ENCODE results near the gene LCAT. TPM values are rescaled to one million over a fixed set of nuclear protein-coding genes. Genes with fewer than 3 reads are reported as not detected.

The LCAT gene
- total and polyA plus RNA-seq, 8 donors: 10.1 to 20.7 (median 17.6) TPM

GRCh38 chr16:67923414-67924116 lies 20.4 kb downstream of the LCAT start:
- Histone ChIP-seq H3K27ac (no peak overlapping the region), H3K36me3 (peaks cover 25 to 68% (median 50%) of the 10 kb centered on the region in 4 donors), H3K4me3 (no peak overlapping the region), H3K27me3 (no peaks in the 10 kb centered on the region), H3K4me1 (peaks cover 12 to 45% (median 18%) of the 10 kb centered on the region in 4 donors), H3K9me3 (no peaks in the 10 kb centered on the region)
- intact Hi-C loops (cut with DNase I; ENCODE audit: low total_unique reads): no loop called here
- 59 to 83% (median 73%) methylated on average over 9 to 10 of the region's 10 CpGs for WGBS, 5 donors
- no peak for TF ChIP-seq POLR2AphosphoS5 (IDR thresholded peaks at IDR 0.05)
- no peak for TF ChIP-seq CTCF (IDR thresholded peaks at IDR 0.05)
- no peak for TF ChIP-seq EP300 (IDR thresholded peaks at IDR 0.05)
- no peak for TF ChIP-seq POLR2A (IDR thresholded peaks at IDR 0.05)
- no peak for DNase-seq

- 72 to 79% (median 74%) methylated on average over 7 to 8 of the region's 8 CpGs for WGBS, 5 donors
- H3K4me1 ChIP-seq: peaks cover 12 to 44% (median 21%) of the 10 kb centered on the region in 4 donors
- H3K36me3 ChIP-seq: peaks cover 22 to 66% (median 49%) of the 10 kb centered on the region in 4 donors
- no peak for TF ChIP-seq EP300 (IDR thresholded peaks at IDR 0.05)
- TF ChIP-seq POLR2AphosphoS5 (IDR thresholded peaks at IDR 0.05): no peak
- TF ChIP-seq POLR2A (IDR thresholded peaks at IDR 0.05): no peak
- TF ChIP-seq CTCF (IDR thresholded peaks at IDR 0.05): no peak
- H3K27ac ChIP-seq: no peak overlapping the region
- no peaks in the 10 kb centered on the region for H3K27me3 ChIP-seq
- intact Hi-C loops (cut with DNase I; ENCODE audit: low total_unique reads): no loop called here
- no peaks in the 10 kb centered on the region for H3K9me3 ChIP-seq
- no peak for DNase-seq
- H3K4me3 ChIP-seq: no peak overlapping the region
These were observed 21.2 kb downstream of the LCAT start for GRCh38 chr16:67922740-67923139.

DNA sequence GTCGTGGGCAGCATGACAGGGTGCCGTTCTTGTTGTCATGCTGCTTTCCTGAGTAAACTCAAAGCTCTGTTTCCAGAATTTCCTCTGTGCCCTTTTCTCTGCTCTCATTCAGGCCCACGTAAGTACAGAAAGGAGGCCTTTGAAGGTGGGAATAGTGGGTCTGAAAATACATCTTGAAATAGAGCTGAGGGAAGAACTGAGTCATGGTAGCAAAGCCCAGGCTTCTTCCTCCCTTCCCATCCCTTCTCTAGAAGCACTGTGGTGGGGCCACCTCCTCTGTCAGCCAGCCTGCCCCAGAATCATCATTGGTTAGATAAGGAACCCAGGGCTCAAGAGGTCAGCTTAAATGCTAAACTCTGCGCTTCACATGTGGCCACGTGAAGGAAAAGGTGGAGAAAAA lies 21.7 kb downstream of the LCAT start:
- peaks cover 18 to 66% (median 49%) of the 10 kb centered on the region in 4 donors for H3K36me3 ChIP-seq
- H3K9me3 ChIP-seq: no peaks in the 10 kb centered on the region
- H3K27me3 ChIP-seq: no peaks in the 10 kb centered on the region
- no peak overlapping the region for H3K27ac ChIP-seq
- peaks cover 12 to 49% (median 26%) of the 10 kb centered on the region in 4 donors for H3K4me1 ChIP-seq
- WGBS, 5 donors: 66 to 78% (median 69%) methylated on average over 5 of the region's 5 CpGs
- no peak for DNase-seq
- TF ChIP-seq CTCF (IDR thresholded peaks at IDR 0.05) (no peak), EP300 (IDR thresholded peaks at IDR 0.05) (no peak), POLR2AphosphoS5 (IDR thresholded peaks at IDR 0.05) (no peak), POLR2A (IDR thresholded peaks at IDR 0.05) (no peak)
- H3K4me3 ChIP-seq: no peak overlapping the region
- intact Hi-C loops (cut with DNase I; ENCODE audit: low total_unique reads): no loop called here

DNA sequence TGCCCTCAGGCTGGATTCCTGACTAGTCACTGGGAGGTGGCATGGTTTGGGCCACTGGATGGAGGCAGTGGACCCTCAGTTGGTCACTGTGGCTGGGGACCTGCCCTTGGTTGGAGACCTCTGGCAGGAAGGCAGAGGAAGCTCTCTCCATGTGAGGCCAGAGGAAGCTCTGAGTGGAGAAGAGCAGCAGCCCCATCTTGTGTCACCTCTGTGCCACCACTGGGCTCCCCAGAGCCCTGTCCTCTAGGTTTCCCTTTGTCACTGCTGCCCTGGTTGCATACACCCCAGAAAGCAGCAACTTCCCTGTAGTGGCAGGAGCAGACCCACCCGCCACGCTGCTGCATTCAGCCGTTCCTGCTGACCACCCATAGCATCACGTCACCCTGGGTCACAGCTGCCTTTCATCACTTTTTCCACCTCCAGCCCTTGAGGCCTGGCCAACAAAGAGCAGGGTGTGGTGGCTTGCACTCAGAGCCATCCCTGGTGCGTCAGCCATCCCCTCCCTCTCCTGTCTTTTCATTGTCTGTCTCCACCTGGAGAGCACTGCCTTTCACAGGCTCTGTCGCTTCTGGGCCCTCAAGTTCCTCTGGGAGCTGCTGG lies 24.2 kb downstream of the LCAT start:
- no peak overlapping the region for H3K4me3 ChIP-seq
- H3K4me1 ChIP-seq: peaks cover 6 to 54% (median 32%) of the 10 kb centered on the region in 4 donors
- no peak for DNase-seq
- H3K36me3 ChIP-seq: peaks cover 18 to 75% (median 60%) of the 10 kb centered on the region in 4 donors
- intact Hi-C loops (cut with DNase I; ENCODE audit: low total_unique reads): no loop called here
- no peaks in the 10 kb centered on the region for H3K9me3 ChIP-seq
- H3K27me3 ChIP-seq: no peaks in the 10 kb centered on the region
- H3K27ac ChIP-seq: no peak overlapping the region
- TF ChIP-seq POLR2A (IDR thresholded peaks at IDR 0.05): no peak
- TF ChIP-seq CTCF (IDR thresholded peaks at IDR 0.05): no peak
- TF ChIP-seq POLR2AphosphoS5 (IDR thresholded peaks at IDR 0.05): no peak
- TF ChIP-seq EP300 (IDR thresholded peaks at IDR 0.05): no peak
- WGBS, 5 donors: 81 to 89% (median 86%) methylated on average over 6 of the region's 6 CpGs

All from stomach (tissue), 9 donors.